GM12878 (cell line): ENCODE results near the gene FEN1.

ENCODE experiments used
- ATF7 ChIP-seq: fragments of 450-650 bp; IDR thresholded peaks from 2 replicates; pipeline ENCODE4 v1.6.1; 2016; ENCODE audit warnings: low read depth, mild to moderate bottlenecking
- CTCF ChIP-seq, 3 experiments: IDR thresholded peaks in 2 of 3; conservative IDR thresholded peaks in 1 of 3; 2 replicates each; pipeline ENCODE4 v1.5.1; 2011; ENCODE audit warnings: low read depth in 3 of 3, low read length in 3 of 3, mild to moderate bottlenecking in 3 of 3, control low read depth in 2 of 3, moderate library complexity in 2 of 3, inconsistent platforms in 1 of 3, mixed read lengths in 1 of 3; ENCODE audit not compliant: control insufficient read depth in 2 of 3, insufficient read depth in 1 of 3; ENCODE audit errors: extremely low read depth in 1 of 3
- EZH2 ChIP-seq: IDR thresholded peaks from 2 replicates; pipeline ENCODE4 v1.6.1; 2012; ENCODE audit warnings: low read depth, mild to moderate bottlenecking, control low read depth, inconsistent platforms, low read length, borderline replicate concordance; ENCODE audit not compliant: control insufficient read depth
- HDGF ChIP-seq: fragments of 450-650 bp; IDR thresholded peaks from 2 replicates; pipeline ENCODE4 v1.6.1; 2016; ENCODE audit warnings: antibody characterized with exemption
- NRF1 ChIP-seq: conservative IDR thresholded peaks from 2 replicates; pipeline ENCODE4 v1.6.1; 2011; ENCODE audit warnings: mild to moderate bottlenecking, low read depth, low read length, improper control_type of control experiment
- POLR2A ChIP-seq: IDR thresholded peaks from 2 replicates; pipeline ENCODE4 v1.6.1; 2011; ENCODE audit warnings: low read depth, mild to moderate bottlenecking, low read length
- TF ChIP-seq, protein P1 (sequence below): IDR thresholded peaks from 2 replicates; pipeline ENCODE4 v1.6.1; 2011; ENCODE audit warnings: low read depth, mild to moderate bottlenecking, low read length, moderate library complexity, borderline replicate concordance; ENCODE audit errors: extremely low read depth
- TF ChIP-seq, protein P2 (sequence below): fragments of 150-350 bp; IDR thresholded peaks from 2 replicates; pipeline ENCODE4 v1.6.1; 2016; ENCODE audit warnings: low read depth, low read length

DNA sequence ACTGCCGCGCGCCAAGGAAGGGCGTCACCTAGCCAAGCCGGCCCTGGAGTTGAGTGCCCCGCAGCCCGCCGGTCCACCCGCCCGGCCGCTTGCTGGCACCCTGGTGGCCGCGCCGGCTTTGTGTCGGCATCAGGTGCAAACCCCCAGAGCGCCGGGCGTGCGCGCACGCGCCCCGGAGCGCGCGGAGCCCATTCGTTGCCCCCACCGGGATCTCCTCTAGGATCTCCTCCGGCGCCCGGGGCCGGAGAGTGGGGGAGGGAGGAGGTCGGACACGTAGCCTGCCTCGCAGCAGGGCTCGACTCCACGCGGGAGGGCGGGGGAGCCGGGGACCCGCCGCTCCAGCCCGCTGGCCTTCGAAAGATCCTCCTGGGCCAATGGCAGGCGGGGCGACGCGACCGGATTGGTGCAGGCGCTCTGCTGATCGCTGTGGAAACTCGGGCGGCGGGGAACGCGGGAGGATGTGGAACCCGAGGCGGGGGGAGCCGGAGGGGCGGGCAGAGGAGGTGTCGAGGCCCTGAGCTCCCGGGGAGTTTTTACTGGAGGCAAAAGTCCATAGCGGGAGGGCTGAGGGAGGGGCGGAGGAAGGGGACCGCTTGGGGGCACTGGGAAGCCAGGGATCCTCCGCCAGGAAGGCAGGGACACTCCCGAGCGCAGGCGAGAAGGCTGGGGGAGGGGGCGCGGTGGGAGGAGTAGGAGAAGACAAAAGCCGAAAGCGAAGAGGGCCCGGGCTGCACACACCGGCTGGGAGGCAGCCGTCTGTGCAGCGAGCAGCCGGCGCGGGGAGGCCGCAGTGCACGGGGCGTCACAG lies 35.1 kb downstream of the FEN1 start, which contains the start of gene FADS2:
- TF ChIP-seq CTCF (IDR thresholded peaks at IDR 0.05 in 2 of 3, conservative IDR thresholded peaks at IDR 0.05 in 1 of 3; ENCODE audit: control insufficient read depth in 2 of 3, extremely low read depth in 1 of 3, insufficient read depth in 1 of 3, low read depth in 3 of 3, low read length in 3 of 3) (peak in 2 of 3 experiments; percentile 9 to 14; a peak in 2 of 6 replicates), EZH2 (no peak), POLR2A (peak; percentile 84), HDGF (peak; percentile 73; the same call in 1 of the 2 replicates), NRF1 (no peak; the same call in 1 of the 2 replicates), ATF7 (0 out of 2 replicates have a peak, but pooled peaks have one; percentile 13)
- TF ChIP-seq, protein P1, sequence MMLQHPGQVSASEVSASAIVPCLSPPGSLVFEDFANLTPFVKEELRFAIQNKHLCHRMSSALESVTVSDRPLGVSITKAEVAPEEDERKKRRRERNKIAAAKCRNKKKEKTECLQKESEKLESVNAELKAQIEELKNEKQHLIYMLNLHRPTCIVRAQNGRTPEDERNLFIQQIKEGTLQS: no peak
- TF ChIP-seq, protein P2, sequence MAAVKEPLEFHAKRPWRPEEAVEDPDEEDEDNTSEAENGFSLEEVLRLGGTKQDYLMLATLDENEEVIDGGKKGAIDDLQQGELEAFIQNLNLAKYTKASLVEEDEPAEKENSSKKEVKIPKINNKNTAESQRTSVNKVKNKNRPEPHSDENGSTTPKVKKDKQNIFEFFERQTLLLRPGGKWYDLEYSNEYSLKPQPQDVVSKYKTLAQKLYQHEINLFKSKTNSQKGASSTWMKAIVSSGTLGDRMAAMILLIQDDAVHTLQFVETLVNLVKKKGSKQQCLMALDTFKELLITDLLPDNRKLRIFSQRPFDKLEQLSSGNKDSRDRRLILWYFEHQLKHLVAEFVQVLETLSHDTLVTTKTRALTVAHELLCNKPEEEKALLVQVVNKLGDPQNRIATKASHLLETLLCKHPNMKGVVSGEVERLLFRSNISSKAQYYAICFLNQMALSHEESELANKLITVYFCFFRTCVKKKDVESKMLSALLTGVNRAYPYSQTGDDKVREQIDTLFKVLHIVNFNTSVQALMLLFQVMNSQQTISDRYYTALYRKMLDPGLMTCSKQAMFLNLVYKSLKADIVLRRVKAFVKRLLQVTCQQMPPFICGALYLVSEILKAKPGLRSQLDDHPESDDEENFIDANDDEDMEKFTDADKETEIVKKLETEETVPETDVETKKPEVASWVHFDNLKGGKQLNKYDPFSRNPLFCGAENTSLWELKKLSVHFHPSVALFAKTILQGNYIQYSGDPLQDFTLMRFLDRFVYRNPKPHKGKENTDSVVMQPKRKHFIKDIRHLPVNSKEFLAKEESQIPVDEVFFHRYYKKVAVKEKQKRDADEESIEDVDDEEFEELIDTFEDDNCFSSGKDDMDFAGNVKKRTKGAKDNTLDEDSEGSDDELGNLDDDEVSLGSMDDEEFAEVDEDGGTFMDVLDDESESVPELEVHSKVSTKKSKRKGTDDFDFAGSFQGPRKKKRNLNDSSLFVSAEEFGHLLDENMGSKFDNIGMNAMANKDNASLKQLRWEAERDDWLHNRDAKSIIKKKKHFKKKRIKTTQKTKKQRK: no peak
